ENCODE data around the gene DCST1.

Gene DCST1

GRCh38 chr1:155063550-155064110 lies 30.0 kb downstream of the DCST1 start, which contains the start of gene EFNA4:
EFNA4 (plus strand) TSS chr1:155063740; CDS start chr1:155063824, 84 bp downstream.
- Mint-ChIP-seq H3K4me1 (peaks cover 53% of the 10 kb centered on the region), H3K27ac (peak within 1 kb of the TSS; percentile 71), H3K36me3 (peaks cover 25% of the 10 kb centered on the region), H3K9me3 (no peaks in the 10 kb centered on the region), H3K4me3 (peak within 1 kb of the TSS; percentile 87), H3K27me3 (no peaks in the 10 kb centered on the region)
- ATAC-seq, result peak; percentile 92

- Mint-ChIP-seq H3K27ac (peak overlapping the region; percentile 71), H3K27me3 (no peaks in the 10 kb centered on the region), H3K9me3 (no peaks in the 10 kb centered on the region), H3K4me1 (peaks cover 53% of the 10 kb centered on the region), H3K4me3 (peak overlapping the region; percentile 84), H3K36me3 (peaks cover 29% of the 10 kb centered on the region)
- ATAC-seq, result no peak
Observed at GRCh38 chr1:155064111-155064831, 30.6 kb downstream of the DCST1 start.

GRCh38 chr1:155064832-155065429 lies 31.3 kb downstream of the DCST1 start:
- no peaks in the 10 kb centered on the region for H3K9me3 Mint-ChIP-seq
- H3K36me3 Mint-ChIP-seq, result peaks cover 28% of the 10 kb centered on the region
- peaks cover 53% of the 10 kb centered on the region for H3K4me1 Mint-ChIP-seq
- ATAC-seq, result no peak
- peak overlapping the region; percentile 71 for H3K27ac Mint-ChIP-seq
- peak overlapping the region; percentile 84 for H3K4me3 Mint-ChIP-seq
- no peaks in the 10 kb centered on the region for H3K27me3 Mint-ChIP-seq

DNA sequence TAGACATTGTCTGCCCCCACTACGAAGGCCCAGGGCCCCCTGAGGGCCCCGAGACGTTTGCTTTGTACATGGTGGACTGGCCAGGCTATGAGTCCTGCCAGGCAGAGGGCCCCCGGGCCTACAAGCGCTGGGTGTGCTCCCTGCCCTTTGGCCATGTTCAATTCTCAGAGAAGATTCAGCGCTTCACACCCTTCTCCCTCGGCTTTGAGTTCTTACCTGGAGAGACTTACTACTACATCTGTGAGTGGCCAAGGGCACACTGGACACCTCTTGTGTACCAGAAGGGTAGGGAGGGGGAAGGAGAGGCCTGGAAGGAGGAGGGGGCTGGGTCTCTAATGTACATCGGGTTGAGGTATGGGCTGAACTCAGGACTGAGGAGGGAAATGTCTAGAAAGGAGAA lies 33.2 kb downstream of the DCST1 start:
- Mint-ChIP-seq H3K36me3 (peaks cover 19% of the 10 kb centered on the region), H3K4me3 (no peak overlapping the region), H3K27me3 (no peaks in the 10 kb centered on the region), H3K9me3 (no peaks in the 10 kb centered on the region), H3K27ac (no peak overlapping the region), H3K4me1 (peaks cover 59% of the 10 kb centered on the region)
- ATAC-seq, result no peak

DNA sequence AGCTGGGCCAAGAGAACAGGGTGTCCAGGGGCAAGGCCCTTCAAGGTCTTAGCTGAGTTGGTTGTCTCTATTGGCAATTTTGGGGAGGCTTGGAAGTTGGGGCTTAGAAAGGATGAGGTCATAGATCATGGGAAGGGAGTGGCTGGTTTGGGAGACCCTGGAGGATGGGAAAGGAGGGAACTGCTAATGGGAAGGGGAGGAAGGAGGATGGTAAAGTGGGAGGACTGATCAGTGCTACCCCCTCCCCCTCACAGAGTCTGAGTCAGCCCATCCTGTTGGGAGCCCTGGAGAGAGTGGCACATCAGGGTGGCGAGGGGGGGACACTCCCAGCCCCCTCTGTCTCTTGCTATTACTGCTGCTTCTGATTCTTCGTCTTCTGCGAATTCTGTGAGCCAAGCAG lies 35.0 kb downstream of the DCST1 start:
- Mint-ChIP-seq H3K4me3 (no peak overlapping the region), H3K27me3 (no peaks in the 10 kb centered on the region), H3K36me3 (peaks cover 19% of the 10 kb centered on the region), H3K9me3 (no peaks in the 10 kb centered on the region), H3K4me1 (peaks cover 51% of the 10 kb centered on the region), H3K27ac (no peak overlapping the region)
- no peak for ATAC-seq

GRCh38 chr1:155069551-155070157 lies 36.0 kb downstream of the DCST1 start:
- H3K27me3 Mint-ChIP-seq, result no peaks in the 10 kb centered on the region
- ATAC-seq, result no peak
- peaks cover 47% of the 10 kb centered on the region for H3K4me1 Mint-ChIP-seq
- H3K27ac Mint-ChIP-seq, result no peak overlapping the region
- H3K4me3 Mint-ChIP-seq, result no peak overlapping the region
- no peaks in the 10 kb centered on the region for H3K9me3 Mint-ChIP-seq
- H3K36me3 Mint-ChIP-seq, result peaks cover 19% of the 10 kb centered on the region

DNA sequence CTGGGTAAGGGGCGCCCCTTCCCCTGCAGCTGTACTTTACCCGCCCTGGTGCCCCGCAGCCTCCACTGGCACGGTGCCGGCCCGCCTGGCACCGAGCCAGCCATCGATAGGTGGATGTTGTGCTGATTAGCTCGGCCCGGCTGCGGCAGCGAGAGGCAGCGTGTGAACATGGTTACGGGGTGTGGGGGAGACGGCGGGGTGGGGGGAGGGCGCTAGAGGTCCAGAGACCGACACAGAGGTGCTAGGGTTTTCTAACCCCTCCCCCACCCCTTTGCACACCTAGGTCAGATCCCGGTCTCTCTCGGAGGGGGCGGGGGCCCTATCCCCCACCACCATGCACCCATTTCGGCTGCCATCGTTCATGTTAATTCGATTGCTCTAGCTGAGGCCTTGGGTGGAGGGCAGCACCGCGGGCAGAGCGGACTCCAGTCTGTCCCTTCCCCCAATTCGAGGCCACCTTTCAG lies 36.6 kb downstream of the DCST1 start:
- Mint-ChIP-seq H3K9me3 (no peaks in the 10 kb centered on the region), H3K27ac (peak overlapping the region; percentile 13), H3K4me3 (peak overlapping the region; percentile 58), H3K36me3 (peaks cover 19% of the 10 kb centered on the region), H3K4me1 (peaks cover 44% of the 10 kb centered on the region), H3K27me3 (no peaks in the 10 kb centered on the region)
- no peak for ATAC-seq

DNA sequence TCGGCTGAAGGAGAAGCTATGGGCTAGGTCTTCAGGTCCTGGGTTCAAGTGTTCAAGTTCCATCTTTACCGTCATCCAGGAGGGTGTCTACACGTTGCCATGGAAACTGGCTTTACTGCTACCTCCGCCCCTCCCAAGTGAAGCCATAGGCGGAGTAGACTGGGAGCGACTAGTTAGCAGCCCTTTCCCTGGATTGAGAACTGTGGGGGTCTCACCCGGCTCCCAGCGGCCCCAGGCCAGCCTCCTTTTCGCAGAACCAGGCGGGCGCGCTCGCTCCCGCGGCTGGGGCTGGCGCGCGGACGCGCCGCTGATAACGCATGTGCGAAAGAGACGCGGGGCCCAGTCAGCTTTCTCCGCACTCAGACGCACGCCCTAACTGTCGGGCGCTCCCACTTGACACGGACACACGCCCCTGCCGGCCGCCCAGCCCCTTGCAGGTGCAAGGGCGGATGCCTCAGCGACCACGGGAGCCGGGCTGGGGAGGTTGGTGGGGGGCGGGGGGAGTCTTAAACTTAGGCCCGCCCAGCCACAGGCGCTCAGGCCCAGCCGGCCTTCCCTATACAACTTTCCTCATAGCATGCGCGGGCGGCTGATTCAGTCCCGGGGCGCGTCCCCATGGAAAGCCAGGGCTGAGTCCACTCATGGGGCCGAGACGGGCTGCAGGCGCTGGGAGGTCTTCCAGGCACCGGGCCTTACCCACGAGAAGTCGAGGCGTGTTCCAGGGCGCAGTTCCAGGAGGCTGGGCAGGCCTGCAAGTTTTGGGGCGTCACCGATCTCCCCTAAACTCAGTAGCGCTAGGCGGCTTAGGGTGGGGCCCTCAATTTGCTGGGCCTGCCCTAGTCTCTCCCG lies 37.3 kb downstream of the DCST1 start:
- Mint-ChIP-seq H3K27me3 (no peaks in the 10 kb centered on the region), H3K36me3 (peaks cover 19% of the 10 kb centered on the region), H3K4me1 (peaks cover 42% of the 10 kb centered on the region), H3K4me3 (peak overlapping the region; percentile 58), H3K27ac (peak overlapping the region; percentile 13), H3K9me3 (no peaks in the 10 kb centered on the region)
- ATAC-seq, result peak; percentile 90

DNA sequence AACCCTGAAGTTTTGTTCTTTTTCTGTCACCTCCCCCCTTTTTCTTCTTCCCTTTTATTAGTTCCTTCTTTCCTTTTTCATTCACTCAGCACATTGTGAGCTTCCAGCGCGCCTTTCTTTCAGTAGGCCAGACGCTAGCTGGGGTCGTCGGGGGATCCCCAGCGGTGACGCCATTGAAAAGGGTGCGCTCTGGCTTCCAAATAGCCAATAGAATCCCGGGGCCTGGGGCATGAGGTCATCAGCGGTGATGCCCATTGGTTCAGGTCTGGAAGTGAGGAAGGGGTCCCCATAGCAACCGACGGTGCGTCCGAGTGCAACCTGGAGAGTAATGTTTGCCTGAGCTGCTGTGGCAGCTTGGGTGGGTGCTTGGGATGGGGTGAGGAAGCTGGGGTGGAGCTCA lies 38.1 kb downstream of the DCST1 start:
- H3K9me3 Mint-ChIP-seq, result no peaks in the 10 kb centered on the region
- H3K4me1 Mint-ChIP-seq, result peaks cover 34% of the 10 kb centered on the region
- H3K27ac Mint-ChIP-seq, result peak overlapping the region; percentile 13
- peaks cover 12% of the 10 kb centered on the region for H3K36me3 Mint-ChIP-seq
- H3K4me3 Mint-ChIP-seq, result peak overlapping the region; percentile 38
- no peak for ATAC-seq
- H3K27me3 Mint-ChIP-seq, result no peaks in the 10 kb centered on the region

DNA sequence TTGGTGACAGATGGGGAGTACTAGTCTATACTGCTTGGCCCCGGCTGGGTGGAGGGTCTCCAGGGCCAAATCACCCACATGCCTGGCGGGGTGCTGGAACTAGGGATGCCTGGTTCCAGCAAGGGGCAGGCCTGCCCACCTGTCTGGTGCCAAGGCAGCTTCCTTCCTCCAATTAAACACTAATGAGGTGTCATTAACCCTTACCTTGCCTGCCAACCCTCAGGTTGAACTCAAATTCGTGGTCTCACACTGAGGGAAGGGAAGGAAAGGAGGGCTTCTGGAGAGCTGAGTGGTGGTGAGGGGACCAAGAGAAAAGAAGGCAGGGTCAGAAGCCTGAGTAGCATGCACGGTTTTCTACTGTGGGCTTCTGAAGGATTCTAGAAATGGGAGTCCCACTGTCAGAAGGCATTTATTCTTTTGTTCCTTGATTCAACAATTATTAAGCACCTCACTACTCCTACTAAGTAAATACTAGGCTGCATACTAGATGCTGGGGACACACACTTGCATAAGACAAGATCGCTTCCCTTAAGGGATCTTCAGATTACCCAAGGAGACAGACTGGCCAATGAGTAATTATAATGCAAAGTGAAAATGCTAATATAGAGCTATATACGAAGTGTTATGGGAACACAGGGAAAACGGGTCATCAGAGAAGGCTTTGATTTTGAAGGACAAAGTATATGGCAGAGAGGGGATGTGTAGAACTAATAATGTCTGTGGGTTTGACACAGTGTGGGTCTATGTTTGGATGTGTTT lies 39.1 kb downstream of the DCST1 start:
- no peak for ATAC-seq
- Mint-ChIP-seq H3K27me3 (no peaks in the 10 kb centered on the region), H3K4me1 (peaks cover 31% of the 10 kb centered on the region), H3K4me3 (no peak overlapping the region), H3K9me3 (no peaks in the 10 kb centered on the region), H3K36me3 (peaks cover 10% of the 10 kb centered on the region), H3K27ac (no peak overlapping the region)

- peaks cover 38% of the 10 kb centered on the region for H3K4me1 Mint-ChIP-seq
- peaks cover 5% of the 10 kb centered on the region for H3K36me3 Mint-ChIP-seq
- no peaks in the 10 kb centered on the region for H3K27me3 Mint-ChIP-seq
- no peak for ATAC-seq
- no peak overlapping the region for H3K27ac Mint-ChIP-seq
- no peaks in the 10 kb centered on the region for H3K9me3 Mint-ChIP-seq
- H3K4me3 Mint-ChIP-seq, result no peak overlapping the region
Observed at GRCh38 chr1:155073377-155074242, 40.0 kb downstream of the DCST1 start.

GRCh38 chr1:155075535-155075934 lies 41.9 kb downstream of the DCST1 start:
- Mint-ChIP-seq H3K36me3 (no peaks in the 10 kb centered on the region), H3K9me3 (no peaks in the 10 kb centered on the region), H3K4me3 (no peak overlapping the region), H3K4me1 (peaks cover 43% of the 10 kb centered on the region), H3K27ac (no peak overlapping the region), H3K27me3 (peaks cover 15% of the 10 kb centered on the region)
- ATAC-seq, result no peak

DNA sequence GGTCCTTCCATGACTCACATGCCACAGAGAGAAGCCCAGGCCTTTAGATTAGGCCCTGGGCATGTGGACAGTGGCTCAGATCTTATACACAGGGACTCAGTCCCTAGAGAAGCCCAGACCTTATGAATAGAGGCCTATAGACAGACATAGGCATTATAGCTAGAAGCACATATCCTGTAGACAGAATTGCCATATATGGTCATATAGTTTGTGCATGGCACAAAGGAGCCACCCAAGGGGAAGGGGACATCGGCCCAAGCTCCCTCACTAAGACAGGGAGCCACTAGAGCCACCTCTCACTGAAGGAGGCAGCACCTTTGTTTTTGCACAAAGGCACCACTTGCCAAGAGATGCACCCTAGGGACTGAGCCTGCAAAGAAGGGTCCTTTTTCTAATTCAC lies 42.7 kb downstream of the DCST1 start:
- Mint-ChIP-seq H3K4me1 (peaks cover 42% of the 10 kb centered on the region), H3K4me3 (no peak overlapping the region), H3K27ac (no peak overlapping the region), H3K9me3 (no peaks in the 10 kb centered on the region), H3K36me3 (no peaks in the 10 kb centered on the region), H3K27me3 (peaks cover 19% of the 10 kb centered on the region)
- no peak for ATAC-seq

Data from stimulated activated memory B cell treated with anti-CD40 and anti-IgM and Interleukin-4, amounts not matched to agents 10 μg/mL and 1 μg/mL and 100 μg/mL, for 72 hours (primary cell).